HEK293 (cell line): Measurements from ENCODE around the gene KCNJ11.

ENCODE experiments used
- BCL11B ChIP-seq: fragments of 450-650 bp; formaldehyde crosslinking; IDR thresholded peaks from 2 replicates; pipeline ENCODE4 v1.5.1; 2016; ENCODE audit warnings: low read depth, missing biosample characterization, missing genetic modification characterization
- CTCF ChIP-seq: fragments of 450-650 bp; formaldehyde crosslinking; IDR thresholded peaks from 2 replicates; pipeline ENCODE4 v1.5.1; 2016; ENCODE audit warnings: missing biosample characterization, missing genetic modification characterization
- MZF1 ChIP-seq: fragments of 450-650 bp; formaldehyde crosslinking; IDR thresholded peaks from 2 replicates; pipeline ENCODE4 v1.5.1; 2017; ENCODE audit warnings: missing biosample characterization, missing genetic modification characterization, borderline replicate concordance
- TCF7L2 ChIP-seq: IDR thresholded peaks from 2 replicates; pipeline ENCODE4 v1.6.1; 2011; ENCODE audit warnings: low read depth, mild to moderate bottlenecking, inconsistent platforms, low read length, moderate library complexity, borderline replicate concordance
- ZNF416 ChIP-seq: fragments of 450-650 bp; formaldehyde crosslinking; IDR thresholded peaks from 2 replicates; pipeline ENCODE4 v1.5.1; 2016; ENCODE audit warnings: missing biosample characterization, missing genetic modification characterization
- ZNF701 ChIP-seq: fragments of 450-650 bp; formaldehyde crosslinking; IDR thresholded peaks from 2 replicates; pipeline ENCODE4 v1.5.1; 2016; ENCODE audit warnings: missing biosample characterization, missing genetic modification characterization

- TF ChIP-seq CTCF (no peak), BCL11B (tag by site-specific recombination) (no peak), ZNF416 (tag by site-specific recombination) (no peak), MZF1 (tag by site-specific recombination) (no peak), ZNF701 (tag by site-specific recombination) (no peak), TCF7L2 (no peak)
Observed at GRCh38 chr11:17396598-17397310, 8.3 kb upstream of the KCNJ11 start.
